ENCODE data around the gene OR52A1.

- TF ChIP-seq YY1 (IDR thresholded peaks at IDR 0.05; ENCODE audit: low read depth, low read length): no peak
- no peak for TF ChIP-seq POLR2A (IDR thresholded peaks at IDR 0.05; ENCODE audit: control extremely low read depth in 1 of 2, low read depth in 2 of 2, low read length in 2 of 2)
- TF ChIP-seq CEBPB (IDR thresholded peaks at IDR 0.05; ENCODE audit: low read depth, low read length): no peak
- TF ChIP-seq ATF2 (IDR thresholded peaks at IDR 0.05; ENCODE audit: low read length): no peak
- TF ChIP-seq EGR1 (IDR thresholded peaks at IDR 0.05; ENCODE audit: borderline replicate concordance, low read depth, low read length): no peak
- no peak for TF ChIP-seq CTCF (IDR thresholded peaks at IDR 0.05; ENCODE audit: control extremely low read depth in 1 of 3, insufficient read depth in 1 of 3, low read depth in 1 of 3, low read length in 3 of 3)
- no peak for TF ChIP-seq TCF12 (IDR thresholded peaks at IDR 0.05; ENCODE audit: low read depth, low read length)
Measured at GRCh38 chr11:5137996-5138395, 16.6 kb downstream of the OR52A1 start, which contains the start of gene OR52A5.
